ENCODE data around the gene SLC37A4.
"Not testable (repeated sequence)": the region's sequence is repeated elsewhere in the genome, so short reads cannot be mapped to it uniquely, and the experiment has no call there.

Gene SLC37A4

GRCh38 chr11:119018074-119018938 is 12.4 kb downstream of the SLC37A4 start, which contains the start of the genes RPS25 and TRAPPC4:
TSS of gene RPS25 (minus strand) at chr11:119018343. CDS start at chr11:119018284, 59 bp downstream.
TSS of gene TRAPPC4 (plus strand) at chr11:119018766. CDS start at chr11:119018796, 30 bp downstream.
- in situ Hi-C loops (cut with HindIII; ENCODE audit: low sequenced_read_pairs) = loop anchor here (5.0 kb wide), 1 partner anchor 84 kb away; the partner anchor contains the start of gene DPAGT1

GRCh38 chr11:119017377-119017776 is 13.3 kb downstream of the SLC37A4 start:
- in situ Hi-C loops (cut with HindIII; ENCODE audit: low sequenced_read_pairs) = loop anchor here (5.0 kb wide), 1 partner anchor 85 kb away; the partner anchor contains the start of gene DPAGT1

- in situ Hi-C loops (cut with HindIII; ENCODE audit: low sequenced_read_pairs) = loop anchor here (5.0 kb wide), 1 partner anchor 86 kb away; the partner anchor contains the start of gene DPAGT1
Observed at GRCh38 chr11:119016216-119017009, 14.3 kb downstream of the SLC37A4 start.

- in situ Hi-C loops (cut with HindIII; ENCODE audit: low sequenced_read_pairs) = loop anchor here (5.0 kb wide), 1 partner anchor 87 kb away; the partner anchor contains the start of gene DPAGT1
Observed at GRCh38 chr11:119015054-119015611, 15.5 kb downstream of the SLC37A4 start.

GRCh38 chr11:119014209-119014924 is 16.3 kb downstream of the SLC37A4 start:
- in situ Hi-C loops (cut with HindIII; ENCODE audit: low sequenced_read_pairs) = no loop called here

- in situ Hi-C loops (cut with HindIII; ENCODE audit: low sequenced_read_pairs) = no loop called here
Observed at GRCh38 chr11:119012629-119013170, 18.0 kb downstream of the SLC37A4 start.

GRCh38 chr11:119011476-119012053 is 19.1 kb downstream of the SLC37A4 start:
- in situ Hi-C loops (cut with HindIII; ENCODE audit: low sequenced_read_pairs) = no loop called here

GRCh38 chr11:119006656-119007055 is 24.0 kb downstream of the SLC37A4 start:
- in situ Hi-C loops (cut with HindIII; ENCODE audit: low sequenced_read_pairs) = no loop called here

- in situ Hi-C loops (cut with HindIII; ENCODE audit: low sequenced_read_pairs) = no loop called here
Observed at GRCh38 chr11:119000906-119001305, 29.8 kb downstream of the SLC37A4 start.

GRCh38 chr11:118998822-118999221 is 31.9 kb downstream of the SLC37A4 start:
- in situ Hi-C loops (cut with HindIII; ENCODE audit: low sequenced_read_pairs) = no loop called here

GRCh38 chr11:118998388-118998717 is 32.3 kb downstream of the SLC37A4 start:
- in situ Hi-C loops (cut with HindIII; ENCODE audit: low sequenced_read_pairs) = no loop called here

GRCh38 chr11:118997627-118998387 is 32.9 kb downstream of the SLC37A4 start, which contains the start of gene CENATAC:
TSS of gene CENATAC (plus strand) at chr11:118998138. CDS start at chr11:118998198, 60 bp downstream.
- in situ Hi-C loops (cut with HindIII; ENCODE audit: low sequenced_read_pairs) = no loop called here

GRCh38 chr11:118996926-118997626 is 33.6 kb downstream of the SLC37A4 start:
- in situ Hi-C loops (cut with HindIII; ENCODE audit: low sequenced_read_pairs) = no loop called here

GRCh38 chr11:118991486-118992038 is 39.1 kb downstream of the SLC37A4 start:
- in situ Hi-C loops (cut with HindIII; ENCODE audit: low sequenced_read_pairs) = not testable (repeated sequence)

- in situ Hi-C loops (cut with HindIII; ENCODE audit: low sequenced_read_pairs) = no loop called here
Observed at GRCh38 chr11:118988280-118988679, 42.4 kb downstream of the SLC37A4 start.

GRCh38 chr11:118984825-118985224 is 45.9 kb downstream of the SLC37A4 start:
- in situ Hi-C loops (cut with HindIII; ENCODE audit: low sequenced_read_pairs) = no loop called here

GRCh38 chr11:118984337-118984736 is 46.3 kb downstream of the SLC37A4 start:
- in situ Hi-C loops (cut with HindIII; ENCODE audit: low sequenced_read_pairs) = not testable (repeated sequence)
